Measurements from ENCODE around the gene GMPR2. TPM values are rescaled to one million over a fixed set of nuclear protein-coding genes. Genes with fewer than 3 reads are reported as not detected.

GMPR2 gene
- total and polyA plus RNA-seq, 2 of the 4 experiments (the other 2 are of a cell fraction) = 63.7 to 92.5 TPM

DNA sequence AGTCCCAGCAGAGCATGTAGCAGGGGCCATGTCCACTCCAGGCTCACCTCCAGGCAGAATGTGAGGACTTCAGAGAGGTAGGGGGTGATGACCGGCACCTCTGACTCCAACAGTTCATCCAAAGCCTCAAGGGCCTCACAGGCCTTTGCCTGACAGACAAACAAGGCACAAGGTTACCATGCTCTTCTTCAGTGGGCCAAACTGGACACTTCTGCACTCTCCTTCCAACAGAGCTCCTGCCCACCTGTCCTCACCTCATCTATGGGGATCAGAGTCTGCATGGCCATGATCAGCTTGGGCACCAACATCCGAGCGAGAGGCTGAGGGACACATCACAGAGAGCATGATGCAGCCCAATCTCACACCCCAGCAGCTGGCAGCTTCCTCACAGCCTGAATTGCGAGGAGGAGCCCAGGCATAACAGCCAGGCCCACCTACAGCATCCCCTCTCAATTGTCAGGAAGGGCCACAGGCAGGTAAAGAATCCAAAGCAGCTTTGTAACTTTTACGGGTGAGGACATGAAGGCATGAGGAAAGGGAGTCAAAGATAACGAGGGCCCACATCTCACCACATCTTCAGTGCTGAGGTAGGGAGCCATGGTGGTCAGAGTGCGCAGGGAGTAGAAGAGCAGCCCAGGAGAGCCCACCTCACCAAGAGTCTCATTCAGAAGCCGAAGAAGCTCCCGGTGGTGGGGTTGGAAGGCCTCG lies 45.7 kb upstream of the GMPR2 start:
- H3K4me1 ChIP-seq (ENCODE audit: control insufficient read depth, insufficient read depth, low read length) = peaks cover 4% of the 10 kb centered on the region
- no peak overlapping the region for H2BK120ac ChIP-seq (ENCODE audit: low read depth, low read length)
- peaks cover 17 to 59% of the 10 kb centered on the region in 2 experiments for H3K79me1 ChIP-seq (ENCODE audit: low read depth in 1 of 2, low read length in 2 of 2)
- in situ Hi-C loops (cut with MboI; ENCODE audit: low sequenced_read_pairs) (no loop called here), dilution Hi-C loops (cut with HindIII; ENCODE audit: low sequenced_read_pairs, unreplicated experiment) (no loop called here), intact Hi-C loops (cut with micrococcal nuclease) (no loop called here)
- H3K4ac ChIP-seq (ENCODE audit: low read depth, low read length) = no peak overlapping the region
- no peak for ATAC-seq (ENCODE audit: low read depth)
- ChIA-PET POLR2A (ENCODE audit: unreplicated experiment) (no interaction called here), CTCF (no interaction called here)
- H3K4me3 ChIP-seq (ENCODE audit: insufficient read depth, low read depth, low read length) = no peak overlapping the region
- peak overlapping the region; percentile 99 for H2AK9ac ChIP-seq (replicated peaks; ENCODE audit: low read depth, low read length, poor library complexity)
- TF ChIP-seq RCOR1 (IDR thresholded peaks at IDR 0.05; ENCODE audit: insufficient replicate concordance, low read length) = no peak
- no peak overlapping the region for H2AFZ ChIP-seq (replicated peaks; ENCODE audit: low read length, poor library complexity)
- no peak overlapping the region for H3K23ac ChIP-seq (ENCODE audit: low read depth, low read length)
- no peak overlapping the region for H3K56ac ChIP-seq (ENCODE audit: extremely low read depth, insufficient read depth, low read length)
- H2BK15ac ChIP-seq (ENCODE audit: low read depth, low read length) = no peak overlapping the region
- H3K9me1 ChIP-seq (ENCODE audit: insufficient read depth, low read length) = peaks cover 18% of the 10 kb centered on the region
- H3K14ac ChIP-seq (replicated peaks; ENCODE audit: low read depth, low read length) = no peak overlapping the region
- no peak overlapping the region for H2BK5ac ChIP-seq (ENCODE audit: low read depth, low read length, poor library complexity, severe bottlenecking)
- no peak overlapping the region for H3K18ac ChIP-seq (ENCODE audit: low read depth, low read length)
- H4K5ac ChIP-seq (ENCODE audit: low read depth, low read length) = no peak overlapping the region
- H3K36me3 ChIP-seq (ENCODE audit: control insufficient read depth, insufficient read depth, low read length) = peaks cover 54% of the 10 kb centered on the region
- BruUV-seq (replicated peaks) = no TSS peak
- no peak overlapping the region for H3K4me2 ChIP-seq (ENCODE audit: low read depth, low read length)
- H3K27me3 ChIP-seq (ENCODE audit: control insufficient read depth, insufficient read depth, low read length) = no peaks in the 10 kb centered on the region
- H4K91ac ChIP-seq (ENCODE audit: insufficient read depth, low read depth, low read length) = no peak overlapping the region
- no peak overlapping the region for H3K9ac ChIP-seq (ENCODE audit: low read depth, low read length)
- no peak overlapping the region for H4K8ac ChIP-seq (ENCODE audit: low read depth in 2 of 2, low read length in 2 of 2)
- H2BK20ac ChIP-seq (ENCODE audit: low read depth, low read length) = no peak overlapping the region
- no peak overlapping the region for H2AK5ac ChIP-seq (ENCODE audit: low read depth, low read length)
- H3K27ac ChIP-seq (ENCODE audit: insufficient read depth, low read length) = no peak overlapping the region
- no peaks in the 10 kb centered on the region for H4K20me1 ChIP-seq (ENCODE audit: insufficient read depth, low read length)
- H3K9me3 ChIP-seq (ENCODE audit: control insufficient read depth, insufficient read depth, low read length) = no peaks in the 10 kb centered on the region
- 100% methylated on average over 3 of the region's 10 CpGs; no CpG with 5 or more reads in 1 of the 2 experiments for WGBS, 2 experiments (ENCODE audit: extremely low coverage in 2 of 2, insufficient read length in 1 of 2)
- DNase-seq = no peak

Measured in IMR-90 (cell line).